HL-60/S4 (cell line): ENCODE measurements around the gene ZNF616.

Source experiments
- in situ Hi-C: fragments of 300-500 bp; cut with MboI; formaldehyde crosslinking; loops from 2 replicates; pipeline ENCODE4 v1.14.3; 2022; ENCODE audit warnings: low sequenced_read_pairs

Gene ZNF616

GRCh38 chr19:52139252-52140031 lies at the start of gene ZNF616:
ZNF616 (minus strand) TSS chr19:52139938; CDS start chr19:52130512, 9,426 bp downstream.
- in situ Hi-C loops = no loop called here

- in situ Hi-C loops = no loop called here
Measured at GRCh38 chr19:52188822-52189734, 49.3 kb upstream of the ZNF616 start.

GRCh38 chr19:52187407-52187806 lies 47.7 kb upstream of the ZNF616 start:
- in situ Hi-C loops = no loop called here

GRCh38 chr19:52176574-52176973 lies 36.8 kb upstream of the ZNF616 start:
- in situ Hi-C loops = no loop called here

GRCh38 chr19:52172347-52172746 lies 32.6 kb upstream of the ZNF616 start:
- in situ Hi-C loops = no loop called here

GRCh38 chr19:52171321-52172169 lies 31.8 kb upstream of the ZNF616 start, which contains the start of gene ZNF836:
ZNF836 (minus strand) TSS chr19:52171621; CDS start chr19:52168072, 3,549 bp downstream.
- in situ Hi-C loops = no loop called here

GRCh38 chr19:52170863-52171320 lies 31.2 kb upstream of the ZNF616 start:
- in situ Hi-C loops = no loop called here

GRCh38 chr19:52170304-52170703 lies 30.6 kb upstream of the ZNF616 start:
- in situ Hi-C loops = no loop called here

GRCh38 chr19:52155596-52156359 lies 16.0 kb upstream of the ZNF616 start:
- in situ Hi-C loops = no loop called here

GRCh38 chr19:52148256-52148655 lies 8.5 kb upstream of the ZNF616 start:
- in situ Hi-C loops = no loop called here

GRCh38 chr19:52142001-52142595 lies 2.4 kb upstream of the ZNF616 start:
- in situ Hi-C loops = no loop called here

GRCh38 chr19:52141203-52141602 lies 1.5 kb upstream of the ZNF616 start:
- in situ Hi-C loops = no loop called here

GRCh38 chr19:52140032-52140710 lies 433 bp upstream of the ZNF616 start:
- in situ Hi-C loops = no loop called here

GRCh38 chr19:52138983-52139251 lies 821 bp downstream of the ZNF616 start:
- in situ Hi-C loops = no loop called here

- in situ Hi-C loops = no loop called here
Measured at GRCh38 chr19:52138278-52138982, 1.3 kb downstream of the ZNF616 start.

- in situ Hi-C loops = no loop called here
Measured at GRCh38 chr19:52120286-52120685, 19.5 kb downstream of the ZNF616 start.

GRCh38 chr19:52115526-52116053 lies 24.1 kb downstream of the ZNF616 start:
- in situ Hi-C loops = no loop called here

GRCh38 chr19:52114691-52115090 lies 25.0 kb downstream of the ZNF616 start:
- in situ Hi-C loops = no loop called here
